Tongue (tissue), 2 donors: Measurements from ENCODE around the gene TSKS. TPM values are rescaled to one million over a fixed set of nuclear protein-coding genes. Genes with fewer than 3 reads are reported as not detected.
"Not testable (repeated sequence)": the region's sequence is repeated elsewhere in the genome, so short reads cannot be mapped to it uniquely, and the experiment has no call there.

Experiments
- DNase-seq: peaks from one replicate; pipeline ENCODE4 v3.0.0-alpha.2; 2015
- total RNA-seq: library from RNA; depleted of rRNA; stranded (reverse); fragments of >200 nt; gene quantifications from one replicate; pipeline ENCODE4 v1.2.3, GENCODE V29; 2014

Gene TSKS
- total RNA-seq, 1 donor from 2014 or later: 1.1 TPM

DNA sequence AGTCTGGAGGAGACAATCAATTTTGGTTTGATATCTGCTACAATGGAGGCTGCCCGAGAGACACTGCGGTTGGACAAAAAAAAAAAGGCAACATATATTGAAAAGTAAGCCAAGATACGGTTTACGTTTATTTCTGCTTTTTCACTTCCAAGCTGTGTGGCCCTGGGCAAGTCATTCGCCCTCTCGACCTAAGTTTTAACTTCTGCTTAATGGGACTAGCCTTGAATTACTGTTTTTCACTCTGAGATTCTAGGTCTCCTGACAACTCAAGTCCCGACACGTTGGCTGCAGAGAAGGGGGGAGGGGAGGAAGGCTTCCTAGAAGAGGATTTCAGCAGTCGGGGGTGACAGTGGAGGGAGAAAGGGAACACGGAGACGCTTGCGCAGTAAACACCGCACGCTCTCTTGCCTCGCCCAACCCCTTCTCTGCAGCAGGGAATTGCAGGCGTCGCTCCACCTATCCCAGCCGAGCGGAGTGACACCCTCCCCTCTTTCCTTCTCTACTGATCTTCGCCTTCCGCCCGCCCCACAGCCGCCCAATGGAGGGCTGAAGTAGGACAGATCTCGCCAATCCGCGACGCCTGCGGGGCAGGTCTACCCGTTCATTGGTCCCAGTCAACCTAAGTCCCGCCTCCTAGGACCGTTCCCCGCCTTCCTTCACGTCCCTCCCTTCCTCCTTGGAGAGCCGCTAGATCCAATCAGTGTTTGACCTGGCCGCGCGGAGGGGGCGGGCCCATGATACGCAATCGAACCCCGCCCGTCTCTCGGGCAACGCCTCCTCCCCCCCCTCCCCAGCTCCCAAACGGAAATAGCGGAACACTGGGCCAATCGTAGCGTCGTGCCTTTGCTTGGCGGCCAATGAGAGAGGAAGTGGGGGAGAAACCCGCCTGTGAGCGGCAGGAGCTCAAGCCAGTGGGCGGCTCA is 3.2 kb upstream of the TSKS start:
- peak; percentile 100 for DNase-seq

DNA sequence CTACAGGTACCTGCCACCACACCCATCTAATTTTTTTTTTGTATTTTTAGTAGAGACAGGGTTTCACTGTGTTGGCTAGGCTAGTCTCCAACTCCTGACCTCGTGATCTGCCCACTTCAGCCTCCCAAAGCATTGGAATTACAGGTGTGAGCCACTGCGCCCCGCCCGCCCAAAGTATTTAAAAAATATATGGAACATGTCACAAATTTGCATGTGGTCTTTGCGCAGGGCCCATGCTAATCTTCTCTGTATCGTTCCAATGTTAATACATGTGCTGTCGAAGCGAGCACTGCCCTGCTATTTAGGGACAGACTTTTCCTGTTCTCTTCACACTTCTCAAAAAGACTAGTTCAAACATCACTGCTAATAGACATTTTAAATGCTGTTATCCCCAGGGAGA is 1.2 kb upstream of the TSKS start:
- DNase-seq: no peak

DNA sequence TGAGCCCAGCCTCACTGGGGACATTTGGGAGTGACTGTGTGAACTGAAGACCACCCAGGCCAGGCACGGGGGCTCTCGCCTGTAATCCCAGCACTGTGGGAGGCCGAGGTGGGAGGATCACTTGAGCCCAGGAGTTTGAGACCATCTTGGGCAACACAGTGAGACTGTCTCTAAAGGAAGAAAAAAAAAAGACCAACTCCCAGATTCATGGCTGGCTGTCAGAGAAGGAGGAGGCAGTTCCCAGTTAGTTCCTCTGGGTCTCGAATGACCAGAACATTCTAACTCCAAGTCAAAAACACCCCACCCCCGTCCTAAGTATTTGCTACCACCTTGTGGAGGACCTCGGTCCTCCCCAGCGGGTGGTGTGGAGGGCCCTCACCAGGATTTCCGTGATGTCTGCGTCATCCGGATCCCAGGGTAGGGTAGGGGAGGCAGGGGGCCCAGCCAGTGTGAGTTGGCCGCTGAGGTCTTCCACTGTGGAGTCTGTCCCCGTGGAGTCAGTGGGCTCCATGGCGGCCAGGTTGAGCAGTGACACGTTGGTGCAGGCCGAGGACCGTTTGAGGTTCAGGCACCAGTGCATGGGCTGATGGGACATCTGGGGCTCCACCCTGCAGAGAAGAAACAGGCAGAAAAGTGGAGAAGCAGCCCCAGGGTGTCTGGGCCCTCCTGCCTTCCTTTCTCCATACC is 1.3 kb downstream of the TSKS start:
- peak; percentile 43 for DNase-seq

DNA sequence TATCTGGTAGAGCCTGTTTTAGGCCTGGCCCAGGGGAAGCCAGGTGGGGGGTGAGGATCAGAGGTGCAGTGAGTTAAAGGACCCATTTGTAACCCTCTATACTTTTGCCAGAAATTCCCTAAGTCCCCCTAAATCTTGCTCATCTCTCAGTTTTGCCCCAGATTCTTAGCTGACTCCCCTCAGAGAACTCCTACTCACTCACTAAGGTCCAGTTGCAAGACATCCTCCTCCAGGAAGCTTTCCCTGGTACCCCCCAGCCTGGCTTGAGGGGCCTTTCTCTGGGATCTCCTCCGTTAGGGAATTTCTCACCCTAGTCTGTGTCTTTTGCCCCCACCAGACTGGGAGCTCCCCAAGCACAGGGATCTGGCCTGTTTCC is 1.9 kb downstream of the TSKS start:
- DNase-seq: no peak

DNA sequence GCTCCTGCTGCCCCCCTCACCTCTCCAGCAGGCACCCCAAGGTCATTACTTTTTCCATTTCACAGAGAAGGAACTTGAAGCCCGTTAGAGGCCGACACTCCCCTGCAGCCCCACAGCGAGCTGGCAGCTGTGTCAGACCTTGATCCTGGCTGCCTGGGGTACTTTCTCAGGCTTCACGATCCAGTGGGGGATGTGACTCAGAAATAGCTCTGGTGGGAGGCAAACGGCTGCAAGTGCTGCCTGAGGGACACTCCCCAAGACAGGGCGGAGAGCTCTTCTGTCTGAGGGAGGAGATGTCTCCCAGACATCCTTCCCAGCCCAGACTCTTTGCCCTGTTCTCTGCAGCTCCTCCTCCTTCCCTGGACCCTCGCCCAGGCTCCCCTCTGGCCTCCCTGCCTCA is 4.8 kb downstream of the TSKS start:
- no peak for DNase-seq

DNA sequence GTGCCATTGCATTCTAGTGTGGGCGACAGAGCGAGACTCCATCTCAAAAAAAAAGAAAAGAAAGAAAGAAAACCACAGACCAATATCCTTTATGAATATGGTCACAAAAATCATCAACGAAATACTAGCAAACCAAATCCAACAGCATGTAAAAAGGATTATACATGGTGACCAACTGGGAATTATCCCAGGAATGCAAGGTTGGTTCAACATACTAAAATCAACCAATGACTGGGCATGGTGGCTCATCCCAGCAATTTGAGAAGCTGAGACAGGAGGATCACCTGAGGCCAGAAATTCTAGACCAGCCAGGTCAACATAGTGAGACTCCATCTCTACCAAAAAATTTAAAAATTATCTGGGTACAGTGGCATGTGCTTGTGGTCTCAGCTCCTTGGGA is 7.2 kb downstream of the TSKS start:
- no peak for DNase-seq

DNA sequence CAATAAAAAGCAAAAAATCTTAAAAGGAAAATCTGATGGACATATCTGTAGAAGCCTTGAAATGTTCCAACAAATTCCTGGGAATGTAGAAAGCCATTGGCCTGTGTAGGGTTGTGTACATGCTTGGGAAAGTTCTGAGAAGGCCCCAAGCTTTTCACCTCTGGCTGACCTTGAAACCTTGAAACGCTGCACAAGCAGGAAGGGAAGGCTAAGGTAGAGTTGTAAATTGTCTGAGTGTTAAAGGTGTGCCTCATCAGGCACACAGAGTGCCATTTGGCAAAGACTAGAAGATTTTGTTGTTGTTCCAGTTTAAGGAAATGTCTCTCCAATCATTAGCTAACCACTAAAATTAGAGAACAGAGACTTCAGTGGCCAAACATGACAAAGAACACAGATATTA is 10.4 kb downstream of the TSKS start:
- DNase-seq: no peak

DNA sequence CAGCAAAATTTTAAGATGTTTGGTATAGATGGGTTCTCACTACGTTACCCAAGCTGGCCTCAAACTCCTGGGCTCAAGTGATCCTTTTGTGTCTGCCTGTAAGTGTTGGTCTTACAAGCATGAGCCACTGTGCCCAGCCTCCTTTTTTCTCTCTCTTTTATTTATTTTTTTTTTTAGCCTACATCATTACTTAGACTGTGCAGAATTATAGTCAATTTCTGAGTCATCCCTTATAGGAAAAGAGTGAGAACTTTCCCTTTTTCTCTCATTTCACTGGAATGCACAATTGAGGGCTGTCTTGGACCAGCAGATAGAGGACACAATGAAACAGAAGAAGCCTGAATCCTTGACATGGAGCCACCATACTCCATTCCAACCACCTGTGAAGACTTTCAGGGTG is 13.3 kb downstream of the TSKS start:
- no peak for DNase-seq

DNA sequence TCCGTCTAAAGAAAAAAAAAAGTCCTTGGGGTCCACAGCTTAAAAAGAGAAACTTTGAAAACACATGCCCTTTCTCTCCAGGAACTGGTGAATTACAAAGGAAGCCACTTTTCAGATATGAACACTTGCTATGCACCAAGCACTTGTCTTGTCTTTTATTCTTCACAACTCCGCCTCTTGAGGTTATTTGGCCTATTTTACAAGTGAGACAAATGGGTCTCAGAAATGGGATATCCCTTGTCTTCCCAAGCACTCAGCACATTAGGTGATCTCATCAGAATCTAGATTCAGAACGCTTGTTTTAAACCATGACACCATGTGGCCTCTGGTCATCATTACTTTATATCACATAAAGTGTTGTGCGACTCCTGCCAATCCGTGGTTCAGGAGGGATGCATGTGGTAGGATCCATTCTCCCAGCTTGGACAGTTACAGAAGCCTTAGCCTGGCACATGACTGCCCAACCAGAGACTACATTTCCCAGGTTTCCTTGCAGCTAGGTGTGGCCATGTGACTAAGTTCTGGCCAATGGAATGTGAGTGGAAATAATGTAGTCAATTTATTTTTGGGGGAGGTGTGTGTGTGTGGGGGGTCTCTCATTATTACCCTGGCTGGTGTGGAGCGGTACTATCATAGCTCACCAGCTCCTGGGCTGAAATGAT is 13.9 kb downstream of the TSKS start:
- no peak for DNase-seq

DNA sequence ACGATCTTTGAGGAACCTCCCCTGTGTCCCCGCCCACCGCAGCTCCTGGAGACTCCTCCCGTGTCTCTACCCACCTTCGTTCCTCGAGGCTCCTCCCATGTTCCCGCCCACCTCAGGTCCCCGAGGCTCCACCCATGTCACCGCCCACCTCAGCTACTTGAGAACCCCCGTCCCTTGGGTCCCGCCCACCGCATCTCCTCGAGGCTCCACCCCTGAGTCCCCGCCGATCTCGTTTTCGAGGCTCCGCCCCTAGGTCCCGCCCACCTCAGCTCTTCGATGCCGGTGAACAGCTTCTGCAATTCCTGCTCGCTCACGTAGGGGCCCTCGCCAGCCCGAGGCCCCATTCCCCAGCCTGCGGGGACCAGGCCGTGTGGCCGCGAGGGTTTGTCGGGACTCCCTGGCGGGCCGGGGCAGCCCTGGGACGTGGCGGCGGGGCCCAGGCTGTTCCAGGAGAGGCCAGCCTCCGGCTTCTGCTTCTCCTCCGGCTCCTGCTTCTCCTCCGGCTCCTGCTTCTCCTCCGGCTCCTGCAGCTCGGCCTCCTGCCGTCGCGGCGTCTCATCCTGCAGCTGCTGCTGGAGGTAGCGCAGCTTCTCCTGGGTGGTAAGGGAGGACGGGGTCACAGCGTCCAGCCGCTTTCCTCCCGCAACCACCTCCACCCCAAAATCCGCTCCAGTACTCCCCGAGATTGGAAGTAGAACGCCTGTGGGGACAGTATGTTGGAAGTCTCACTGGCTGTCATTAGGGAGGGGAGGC is 16.7 kb downstream of the TSKS start:
- DNase-seq: peak; percentile 31

DNA sequence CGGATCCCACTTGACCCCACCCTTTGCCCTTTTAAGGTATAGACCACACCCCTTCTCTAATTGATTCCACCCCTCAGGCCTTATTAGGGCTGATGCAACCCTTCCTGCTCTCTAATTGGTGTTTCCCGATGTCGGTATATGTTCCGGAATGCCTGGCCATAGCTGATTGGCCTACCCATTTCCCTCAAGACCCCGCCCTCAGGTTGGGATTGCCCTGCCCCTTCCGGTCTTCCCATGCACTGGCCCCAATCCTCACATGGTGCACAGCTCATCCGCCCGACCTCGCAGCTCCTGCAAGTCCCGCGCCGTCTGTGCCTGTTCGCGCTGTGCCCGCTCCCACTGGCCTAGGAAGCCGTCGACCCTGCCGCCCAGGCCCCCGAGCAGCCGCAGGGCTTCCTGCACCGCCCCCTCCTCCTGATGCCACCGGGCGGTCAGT is 18.1 kb downstream of the TSKS start:
- no peak for DNase-seq

DNA sequence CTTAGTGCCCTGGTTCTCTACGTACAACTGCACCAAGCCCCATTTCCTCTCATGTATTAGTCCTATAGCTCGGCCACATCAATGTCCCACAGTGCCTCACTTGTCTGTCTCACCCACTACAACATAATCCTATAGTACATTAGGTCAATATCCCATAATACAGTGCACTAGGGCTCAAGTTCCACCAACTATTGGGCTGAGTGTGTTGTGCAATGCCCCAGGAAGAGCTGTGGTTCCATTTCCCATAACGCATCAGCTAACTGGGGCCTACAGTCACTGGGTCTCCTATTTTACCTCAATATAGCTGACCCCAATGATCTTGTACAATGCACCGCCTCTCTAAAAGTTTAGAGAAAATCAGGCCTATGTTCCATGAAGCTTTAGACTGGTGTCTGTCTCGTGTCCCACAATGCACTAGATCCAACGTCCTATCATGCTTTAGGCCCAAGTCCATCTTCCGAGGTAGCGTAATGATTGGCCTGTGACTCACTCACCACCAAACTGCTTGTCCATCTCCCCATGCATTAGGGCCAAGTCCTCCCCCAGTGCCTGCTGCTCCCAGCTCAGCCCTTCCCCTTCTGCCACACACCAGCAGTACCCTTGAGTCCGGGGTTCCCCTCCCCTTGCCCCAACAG is 21.8 kb downstream of the TSKS start:
- DNase-seq: no peak

DNA sequence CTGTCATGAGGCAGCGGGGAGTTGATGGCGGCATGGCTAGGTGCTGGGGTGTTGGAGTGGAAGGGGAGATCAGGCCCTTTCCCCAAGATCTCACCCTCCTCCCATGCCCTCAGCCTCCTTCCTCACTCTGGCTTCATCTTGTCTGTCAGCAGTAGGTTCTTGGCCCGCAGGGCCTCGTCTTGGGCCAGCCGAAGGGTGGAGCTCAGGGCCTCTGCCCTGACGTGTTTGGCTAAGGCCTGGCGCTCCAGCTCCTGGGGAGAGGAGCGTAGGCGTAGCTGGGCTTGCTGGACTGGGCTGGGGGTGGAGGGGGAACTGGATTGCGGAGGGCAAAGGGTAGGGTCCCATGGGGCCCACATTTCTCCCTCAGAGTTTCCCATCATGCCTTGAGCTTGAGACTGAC is 23.2 kb downstream of the TSKS start:
- DNase-seq: no peak

DNA sequence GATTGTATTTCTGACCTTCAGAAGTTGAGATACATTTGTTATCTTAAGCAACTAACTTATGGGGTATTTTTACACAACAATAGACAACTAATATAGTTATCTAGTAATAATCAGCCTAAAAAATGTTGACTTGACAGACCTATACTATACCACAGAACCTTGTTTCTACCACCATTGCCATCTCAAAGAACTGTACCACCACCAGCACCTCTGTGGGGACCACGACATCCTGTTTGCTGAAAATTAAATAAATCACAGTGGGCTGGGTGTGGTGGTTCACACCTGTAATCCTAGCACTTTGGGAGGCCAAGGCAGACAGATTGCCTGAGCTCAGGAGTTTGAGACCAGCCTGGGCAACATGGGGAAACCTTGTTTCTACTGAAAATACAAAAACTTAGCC is 24.0 kb downstream of the TSKS start:
- DNase-seq: no peak

DNA sequence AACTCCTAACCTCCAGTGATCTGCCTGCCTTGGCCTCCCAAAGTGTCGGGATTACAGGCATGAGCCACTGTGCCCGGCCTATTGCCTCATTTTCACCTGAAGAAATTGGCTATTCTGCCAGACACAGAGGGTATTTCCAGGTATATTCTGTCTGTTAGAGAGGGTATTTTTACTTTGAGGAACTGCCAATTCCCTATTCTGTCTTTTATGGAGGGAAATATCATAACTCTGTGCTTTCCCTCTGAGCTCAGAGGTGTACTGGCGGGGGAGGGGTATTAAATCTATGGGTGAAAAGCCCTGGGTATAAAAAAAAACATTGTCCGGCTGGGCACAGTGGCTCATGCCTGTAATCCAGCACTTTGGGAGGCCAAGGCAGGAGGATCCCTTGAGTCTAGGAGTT is 24.8 kb downstream of the TSKS start:
- DNase-seq: no peak

DNA sequence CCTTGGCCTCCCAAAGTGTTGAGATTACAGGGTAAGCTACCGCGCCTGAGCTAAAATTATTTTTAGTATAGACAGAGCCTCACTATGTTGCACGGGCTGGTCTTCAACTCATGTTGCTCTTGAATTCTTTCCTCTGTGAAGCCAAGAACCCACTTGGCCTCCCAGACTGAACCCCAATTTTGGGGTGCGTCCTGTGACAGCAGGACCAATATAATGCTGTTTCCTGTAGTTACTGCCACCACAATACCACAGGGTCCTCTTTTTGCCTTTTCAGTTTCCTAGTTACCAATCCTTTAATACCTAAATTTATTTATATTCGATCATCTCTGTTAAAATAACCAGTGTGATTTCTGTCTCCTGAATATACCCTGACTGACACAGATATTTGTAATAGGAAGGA is 32.9 kb downstream of the TSKS start:
- no peak for DNase-seq

DNA sequence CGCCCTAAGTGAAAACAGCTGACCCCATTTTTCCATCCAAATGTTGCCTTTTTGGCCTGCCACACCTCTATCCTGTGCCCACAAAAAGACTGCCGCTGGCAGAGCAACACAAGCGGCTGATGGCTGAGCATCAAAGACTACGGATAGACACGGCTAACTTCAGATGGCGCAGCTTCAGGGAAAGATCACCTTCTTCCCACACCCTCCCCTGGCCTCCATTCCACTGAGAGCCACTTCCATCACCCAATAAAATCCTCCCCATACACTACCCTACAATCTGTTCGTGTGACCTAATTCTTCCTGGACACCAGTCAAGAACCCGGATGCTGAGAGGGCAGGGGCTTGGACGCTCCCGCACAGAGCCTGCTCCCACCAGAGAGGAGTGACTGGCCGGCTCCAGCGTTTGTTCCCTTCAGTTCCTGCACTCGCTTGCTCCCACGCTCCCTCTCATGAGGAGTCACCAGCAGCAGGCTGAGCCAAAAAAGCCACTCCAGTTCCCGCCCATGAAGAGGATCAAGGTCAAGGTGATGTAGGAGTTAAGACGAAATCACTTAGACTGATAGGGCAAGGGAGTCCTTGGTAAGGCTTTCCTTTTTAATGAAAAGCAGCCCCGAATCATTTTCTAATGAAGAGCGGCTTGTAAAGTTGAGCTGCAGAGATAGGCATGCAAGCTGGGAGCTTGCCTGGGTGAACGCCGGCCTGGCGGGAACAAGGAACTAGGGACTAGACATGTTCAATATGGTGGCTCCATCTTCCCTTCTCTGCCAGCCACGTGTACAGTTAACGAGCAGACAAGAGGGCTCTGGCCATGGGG is 35.7 kb downstream of the TSKS start:
- DNase-seq: peak; percentile 61

DNA sequence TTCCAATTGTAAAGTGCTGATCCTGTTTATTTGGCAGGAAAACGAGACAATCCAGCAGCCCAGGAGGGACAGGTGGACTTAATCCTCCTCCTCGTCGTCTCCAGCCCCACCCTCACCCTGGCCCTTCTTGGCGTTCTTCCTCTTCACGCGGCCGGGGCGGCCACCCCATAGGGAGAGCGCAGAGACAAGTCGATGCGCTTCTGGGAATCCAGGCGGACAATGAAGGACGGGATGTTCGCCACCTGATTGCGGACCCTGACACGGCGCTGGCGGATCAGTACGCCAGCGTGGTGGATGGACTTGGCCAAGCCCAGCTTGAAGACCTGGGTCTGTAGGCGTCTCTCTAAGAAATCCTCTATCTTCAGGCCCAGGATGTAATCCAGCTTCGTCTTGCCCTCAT is 43.7 kb downstream of the TSKS start:
- not testable (repeated sequence) for DNase-seq

DNA sequence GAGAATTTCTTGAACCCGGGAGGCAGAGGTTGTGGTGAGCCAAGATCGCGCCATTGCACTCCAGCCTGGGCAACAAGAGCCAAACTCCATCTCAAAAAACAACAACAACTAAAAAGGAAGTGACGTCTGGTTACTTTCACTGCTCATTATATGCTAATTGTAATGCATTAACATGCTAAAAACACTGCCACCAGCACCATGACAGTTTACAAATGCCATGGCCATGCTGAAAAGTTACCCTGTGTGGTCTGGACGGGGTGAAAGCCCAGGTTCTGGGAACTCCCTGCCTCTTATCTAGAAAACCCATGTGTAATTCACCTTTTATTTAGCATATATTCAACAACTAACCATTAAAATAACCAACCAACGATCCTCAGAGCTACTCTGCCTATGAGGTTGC is 44.1 kb downstream of the TSKS start:
- no peak for DNase-seq

DNA sequence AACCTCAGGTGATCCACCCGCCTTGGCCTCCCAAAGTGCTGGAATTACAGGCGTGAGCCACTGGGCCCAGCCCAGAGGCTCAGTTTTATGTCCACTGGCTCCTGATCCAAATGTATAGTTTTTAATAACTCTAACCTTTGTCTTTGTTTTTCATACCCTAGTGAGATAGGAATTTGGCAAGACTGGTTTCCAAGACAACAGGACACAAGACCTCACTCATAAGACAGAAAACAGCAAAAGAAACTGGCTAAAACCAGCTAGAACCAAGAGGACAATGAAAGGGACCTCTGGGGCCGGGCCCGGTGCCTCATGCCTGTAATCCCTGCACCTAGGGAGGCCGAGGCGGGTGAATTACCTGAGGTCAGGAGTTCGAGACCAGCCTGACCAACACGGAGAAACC is 44.6 kb downstream of the TSKS start:
- peak; percentile 42 for DNase-seq

DNA sequence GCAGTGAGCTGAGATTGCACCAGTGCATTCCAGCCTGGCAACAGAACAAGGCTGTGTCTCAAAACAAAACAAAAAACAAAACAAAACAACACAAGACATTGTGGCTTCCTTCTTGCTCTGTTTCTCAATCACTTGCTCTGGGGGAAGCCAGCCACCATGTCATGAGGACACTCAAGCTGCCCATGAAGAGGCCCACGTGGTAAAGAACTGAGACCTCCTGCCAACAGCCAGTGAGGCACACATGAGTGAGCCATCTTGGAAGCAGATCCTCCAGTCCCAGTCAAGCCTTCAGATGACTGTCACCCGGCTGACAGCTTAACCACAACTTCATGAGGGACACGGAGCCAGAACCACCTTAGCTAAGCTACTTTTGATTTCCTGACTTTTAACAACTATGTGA is 47.0 kb downstream of the TSKS start:
- no peak for DNase-seq
